Neural cell (in vitro differentiated cells): ENCODE measurements around the gene EXOC6B. TPM values are rescaled to one million over a fixed set of nuclear protein-coding genes. Genes with fewer than 3 reads are reported as not detected.

Source experiments
- H2AFZ ChIP-seq: fragments of 200-600, 300-800 bp; sonication (generic), shearing (Covaris generic); 2 replicates; pipeline ENCODE4 v1.6.0; 2014; ENCODE audit warnings: low read depth, mild to moderate bottlenecking, antibody characterized with exemption, low read length, moderate library complexity
- H3F3A ChIP-seq: fragments of 200-600 bp; shearing (Covaris generic); 2 replicates; pipeline ENCODE4 v1.6.1; 2016; ENCODE audit warnings: mild to moderate bottlenecking, moderate library complexity, mixed read lengths, antibody characterized with exemption, low read length; ENCODE audit not compliant: insufficient read depth, poor library complexity, severe bottlenecking
- H3K27ac ChIP-seq: fragments of 200-600, 300-800 bp; sonication (generic), shearing (Covaris generic); 2 replicates; pipeline ENCODE4 v1.5.1; 2014; ENCODE audit warnings: mild to moderate bottlenecking, low read length, moderate library complexity
- H3K27me3 ChIP-seq: fragments of 300-800, 200-600 bp; sonication (generic), shearing (Covaris generic); 2 replicates; pipeline ENCODE4 v1.6.0; 2014; ENCODE audit warnings: mild to moderate bottlenecking, low read depth, low read length, moderate library complexity; ENCODE audit not compliant: insufficient read depth
- H3K36me3 ChIP-seq: fragments of 300-800, 200-600 bp; sonication (generic), shearing (Covaris generic); 2 replicates; pipeline ENCODE4 v1.5.1; 2014; ENCODE audit warnings: mild to moderate bottlenecking, antibody characterized with exemption, low read length, moderate library complexity; ENCODE audit not compliant: insufficient read depth
- H3K4me2 ChIP-seq: fragments of 300-800, 200-600 bp; sonication (generic), shearing (Covaris generic); 2 replicates; pipeline ENCODE4 v1.6.0; 2014; ENCODE audit warnings: mild to moderate bottlenecking, low read length
- H3K4me3 ChIP-seq: fragments of 300-800, 200-600 bp; sonication (generic), shearing (Covaris generic); 2 replicates; pipeline ENCODE4 v1.5.1; 2014; ENCODE audit warnings: mild to moderate bottlenecking, low read length, moderate library complexity
- H3K79me2 ChIP-seq: fragments of 200-600 bp; shearing (Covaris generic); replicated peaks from 2 replicates; pipeline ENCODE4 v1.6.0; 2014; ENCODE audit warnings: mild to moderate bottlenecking, low read length, moderate library complexity; ENCODE audit not compliant: insufficient read depth
- H3K9ac ChIP-seq: fragments of 300-800, 200-600 bp; sonication (generic), shearing (Covaris generic); 2 replicates; pipeline ENCODE4 v1.6.1; 2016; ENCODE audit warnings: mild to moderate bottlenecking, low read length, mixed read lengths
- H3K9me2 ChIP-seq: fragments of 200-600 bp; shearing (Covaris generic); 2 replicates; pipeline ENCODE4 v1.6.1; 2016; ENCODE audit warnings: mild to moderate bottlenecking, low read length, mixed read lengths; ENCODE audit not compliant: insufficient read depth
- H3K9me3 ChIP-seq: fragments of 200-600, 300-800 bp; sonication (generic), shearing (Covaris generic); 2 replicates; pipeline ENCODE4 v1.6.1; 2016; ENCODE audit warnings: mild to moderate bottlenecking, mixed run types, low read length, moderate library complexity, mixed read lengths
- H4K20me1 ChIP-seq: fragments of 200-600 bp; shearing (Covaris generic); 2 replicates; pipeline ENCODE4 v1.6.1; 2016; ENCODE audit warnings: mild to moderate bottlenecking, mixed run types; ENCODE audit not compliant: insufficient read depth
- CTCF ChIP-seq: fragments of 450-650 bp; IDR thresholded peaks from 2 replicates; pipeline ENCODE4 v1.5.1; 2014; ENCODE audit warnings: antibody characterized with exemption, mild to moderate bottlenecking, moderate library complexity; ENCODE audit not compliant: poor library complexity, severe bottlenecking
- EP300 ChIP-seq: fragments of 450-650 bp; conservative IDR thresholded peaks from 2 replicates; pipeline ENCODE4 v1.6.1; 2014; ENCODE audit warnings: antibody characterized with exemption, mild to moderate bottlenecking, moderate library complexity; ENCODE audit not compliant: poor library complexity, severe bottlenecking
- EZH2 ChIP-seq: fragments of 200-600, 300-800 bp; shearing (Covaris generic), sonication (generic); IDR thresholded peaks from 2 replicates; pipeline ENCODE4 v1.6.1; 2014; ENCODE audit warnings: antibody characterized with exemption, low read length, borderline replicate concordance, mild to moderate bottlenecking; ENCODE audit not compliant: insufficient read depth, poor library complexity, severe bottlenecking
- MXI1 ChIP-seq: fragments of 450-650 bp; conservative IDR thresholded peaks from 2 replicates; pipeline ENCODE4 v1.6.1; 2014; ENCODE audit warnings: antibody characterized with exemption, mild to moderate bottlenecking; ENCODE audit not compliant: poor library complexity, severe bottlenecking
- POLR2AphosphoS5 ChIP-seq: IDR thresholded peaks from 2 replicates; pipeline ENCODE4 v1.6.1; 2012
- RAD21 ChIP-seq: fragments of 450-650 bp; conservative IDR thresholded peaks from 2 replicates; pipeline ENCODE4 v1.6.1; 2014; ENCODE audit warnings: antibody characterized with exemption, mild to moderate bottlenecking, moderate library complexity
- REST ChIP-seq: IDR thresholded peaks from 2 replicates; pipeline ENCODE4 v1.6.1; 2012; ENCODE audit warnings: borderline replicate concordance
- SMC3 ChIP-seq: fragments of 450-650 bp; conservative IDR thresholded peaks from 2 replicates; pipeline ENCODE4 v1.6.1; 2014; ENCODE audit warnings: antibody characterized with exemption, mild to moderate bottlenecking, moderate library complexity; ENCODE audit not compliant: poor library complexity
- TAF1 ChIP-seq: IDR thresholded peaks from 2 replicates; pipeline ENCODE4 v1.6.1; 2012; ENCODE audit warnings: low read depth
- polyA plus RNA-seq: library from polyadenylated mRNA; depleted of rRNA; stranded (reverse); fragments of >200 nt; gene quantifications from 2 replicates; pipeline ENCODE4 v1.2.3, GENCODE V29; 2014

Gene EXOC6B
- polyA plus RNA-seq, 1 donor from 2014 or later: 23.4 TPM

- Histone ChIP-seq H3K9ac (no peak overlapping the region), H3K4me3 (no peak overlapping the region), H2AFZ (no peak overlapping the region), H3K36me3 (peaks cover 6% of the 10 kb centered on the region), H3K4me2 (no peak overlapping the region), H3F3A (no peaks in the 10 kb centered on the region), H3K9me2 (no peaks in the 10 kb centered on the region), H3K27me3 (no peaks in the 10 kb centered on the region), H3K79me2 (no peaks in the 10 kb centered on the region), H3K9me3 (no peaks in the 10 kb centered on the region), H4K20me1 (no peaks in the 10 kb centered on the region), H3K27ac (no peak overlapping the region)
- TF ChIP-seq POLR2AphosphoS5 (no peak), SMC3 (no peak), TAF1 (no peak), EP300 (no peak), MXI1 (no peak), CTCF (no peak), REST (no peak), RAD21 (no peak), EZH2 (no peak)
These were observed 113.5 kb downstream of the EXOC6B start for GRCh38 chr2:72712304-72712703.

- no peak overlapping the region for H3K4me3 ChIP-seq
- no peaks in the 10 kb centered on the region for H3K79me2 ChIP-seq
- H3K4me2 ChIP-seq: no peak overlapping the region
- no peaks in the 10 kb centered on the region for H3K27me3 ChIP-seq
- H4K20me1 ChIP-seq: no peaks in the 10 kb centered on the region
- no peak overlapping the region for H2AFZ ChIP-seq
- H3K9ac ChIP-seq: no peak overlapping the region
- TF ChIP-seq POLR2AphosphoS5 (no peak), TAF1 (no peak), REST (no peak), CTCF (no peak), RAD21 (no peak), MXI1 (no peak), EP300 (no peak), SMC3 (no peak), EZH2 (no peak)
- no peaks in the 10 kb centered on the region for H3K9me2 ChIP-seq
- H3K9me3 ChIP-seq: no peaks in the 10 kb centered on the region
- peaks cover under 1% of the 10 kb centered on the region for H3K36me3 ChIP-seq
- no peaks in the 10 kb centered on the region for H3F3A ChIP-seq
- H3K27ac ChIP-seq: no peak overlapping the region
These were observed 115.2 kb downstream of the EXOC6B start for GRCh38 chr2:72710418-72711152.
